Thyroid gland (tissue), 4 donors: ENCODE results near the gene ARSJ.

Experiments used
- POLR2A ChIP-seq, 2 donors: fragments of 450-650 bp; IDR thresholded peaks; one replicate each; pipeline ENCODE4 v1.6.1; 2017; ENCODE audit warnings: antibody characterized with exemption in 2 of 2, mild to moderate bottlenecking in 2 of 2, moderate library complexity in 1 of 2
- TF ChIP-seq, protein P1 (sequence below), 6 experiments: fragments of 200-600 bp in 3 of 6; fragments of 450-650 bp in 3 of 6; sonication (generic) in 3 of 6; IDR thresholded peaks; one replicate each; pipeline ENCODE4 v1.5.1; 2016 to 2019; ENCODE audit warnings: antibody characterized with exemption in 6 of 6, mild to moderate bottlenecking in 2 of 6, inconsistent platforms in 1 of 6, moderate library complexity in 1 of 6

DNA sequence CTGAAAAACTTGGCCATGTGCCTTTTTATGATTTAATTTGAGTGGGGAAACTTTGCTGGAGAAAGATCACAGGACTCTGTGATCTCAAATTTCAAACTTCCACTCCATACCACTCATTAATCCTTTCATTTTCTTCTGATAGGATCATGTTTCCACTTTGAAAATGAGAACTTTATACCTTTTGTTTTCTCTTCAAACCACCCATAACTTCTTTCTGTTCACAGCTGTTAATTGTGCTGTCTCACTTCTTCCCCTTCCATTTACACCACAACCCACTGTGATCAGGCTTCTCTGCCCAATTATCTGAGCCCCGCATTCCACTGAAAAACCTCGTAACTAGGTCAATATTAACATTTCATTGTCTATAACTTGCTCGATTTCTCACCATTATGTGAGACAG, 47.0 kb upstream of the ARSJ start:
- TF ChIP-seq, protein P1, sequence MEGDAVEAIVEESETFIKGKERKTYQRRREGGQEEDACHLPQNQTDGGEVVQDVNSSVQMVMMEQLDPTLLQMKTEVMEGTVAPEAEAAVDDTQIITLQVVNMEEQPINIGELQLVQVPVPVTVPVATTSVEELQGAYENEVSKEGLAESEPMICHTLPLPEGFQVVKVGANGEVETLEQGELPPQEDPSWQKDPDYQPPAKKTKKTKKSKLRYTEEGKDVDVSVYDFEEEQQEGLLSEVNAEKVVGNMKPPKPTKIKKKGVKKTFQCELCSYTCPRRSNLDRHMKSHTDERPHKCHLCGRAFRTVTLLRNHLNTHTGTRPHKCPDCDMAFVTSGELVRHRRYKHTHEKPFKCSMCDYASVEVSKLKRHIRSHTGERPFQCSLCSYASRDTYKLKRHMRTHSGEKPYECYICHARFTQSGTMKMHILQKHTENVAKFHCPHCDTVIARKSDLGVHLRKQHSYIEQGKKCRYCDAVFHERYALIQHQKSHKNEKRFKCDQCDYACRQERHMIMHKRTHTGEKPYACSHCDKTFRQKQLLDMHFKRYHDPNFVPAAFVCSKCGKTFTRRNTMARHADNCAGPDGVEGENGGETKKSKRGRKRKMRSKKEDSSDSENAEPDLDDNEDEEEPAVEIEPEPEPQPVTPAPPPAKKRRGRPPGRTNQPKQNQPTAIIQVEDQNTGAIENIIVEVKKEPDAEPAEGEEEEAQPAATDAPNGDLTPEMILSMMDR (IDR thresholded peaks at IDR 0.05): no peak
- no peak for TF ChIP-seq POLR2A (IDR thresholded peaks at IDR 0.05)
